ENCODE data around the gene CAMSAP1.

The CAMSAP1 gene

DNA sequence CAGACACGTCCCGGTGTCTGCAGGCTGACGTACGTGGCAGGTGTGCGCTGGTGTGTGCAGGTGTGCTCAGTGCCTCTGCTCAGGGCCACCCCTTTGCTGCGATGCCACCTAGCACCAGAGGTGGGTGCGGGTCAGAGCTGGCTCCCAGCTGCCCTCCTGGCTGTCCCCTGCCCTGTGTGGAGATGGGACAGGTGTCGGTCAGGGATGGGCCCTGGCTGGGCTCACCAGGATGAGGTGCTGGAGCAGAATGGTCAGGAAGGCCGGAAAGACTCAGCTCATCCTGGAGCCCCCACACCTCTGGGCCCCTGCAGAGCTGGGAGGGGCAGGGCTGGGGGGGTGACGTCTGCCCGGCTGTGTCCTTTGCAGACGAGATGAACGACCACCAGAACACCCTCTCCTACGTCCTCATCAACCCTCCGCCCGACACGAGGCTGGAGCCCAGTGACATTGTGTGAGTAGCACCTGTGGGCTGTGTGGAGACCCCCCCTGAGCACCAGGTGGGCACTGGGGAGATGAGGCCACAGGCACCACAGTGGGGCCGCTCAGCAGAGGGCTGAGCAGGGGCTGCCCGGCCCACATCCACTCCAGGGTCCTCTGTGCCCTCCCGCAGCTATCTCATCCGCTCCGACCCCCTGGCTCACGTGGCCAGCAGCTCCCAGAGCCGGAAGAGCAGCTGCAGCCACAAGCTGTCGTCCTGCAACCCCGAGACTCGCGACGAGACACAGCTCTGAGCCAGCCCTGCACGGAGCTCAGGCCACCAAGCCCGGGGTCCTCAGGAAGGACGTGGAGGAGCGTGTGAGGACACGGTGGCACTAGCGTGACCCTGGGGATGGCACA is 115.7 kb downstream of the CAMSAP1 start:
- DNase-seq (ENCODE audit: low read depth), result no peak

DNA sequence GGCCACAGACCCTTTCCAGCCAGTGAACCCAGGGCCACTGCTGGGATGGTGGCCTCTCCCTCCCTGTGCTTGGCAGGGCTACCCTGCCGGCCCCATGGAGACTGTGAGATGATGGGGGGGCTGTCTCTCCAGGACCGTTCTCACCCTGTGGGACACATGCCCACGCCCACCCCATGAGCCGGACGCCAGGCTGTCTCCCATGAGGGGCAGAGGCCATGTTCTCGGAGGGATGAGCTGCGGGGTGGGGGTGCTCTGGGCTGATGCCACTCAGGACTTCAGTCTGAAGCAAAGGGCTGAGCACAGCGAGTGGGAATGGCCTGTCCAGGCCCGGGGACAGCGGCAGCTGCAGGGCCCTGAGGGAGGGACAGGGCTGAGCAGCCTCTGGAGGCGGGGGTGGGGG is 116.5 kb downstream of the CAMSAP1 start:
- no peak for DNase-seq (ENCODE audit: low read depth)

DNA sequence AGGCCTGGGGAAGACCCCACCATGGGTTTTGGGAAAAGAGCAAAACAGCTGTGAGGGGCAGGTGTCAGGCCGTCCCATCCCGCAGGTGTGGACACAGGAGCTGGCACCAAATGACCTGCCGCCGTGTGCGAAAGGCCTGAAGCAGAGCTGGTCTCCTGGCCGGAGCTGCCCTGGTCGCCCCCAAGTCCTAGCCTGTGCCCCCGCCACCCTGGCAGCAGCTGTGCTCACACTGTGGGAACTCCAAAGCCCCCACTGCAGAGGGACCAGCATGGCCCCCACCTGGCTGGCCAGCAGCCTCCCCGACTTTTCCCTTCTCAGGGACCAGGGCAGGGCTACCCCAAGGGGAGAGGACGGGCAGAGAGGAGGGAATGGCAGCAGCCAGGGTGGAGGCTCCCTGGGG is 117.0 kb downstream of the CAMSAP1 start:
- no peak for DNase-seq (ENCODE audit: low read depth)

DNA sequence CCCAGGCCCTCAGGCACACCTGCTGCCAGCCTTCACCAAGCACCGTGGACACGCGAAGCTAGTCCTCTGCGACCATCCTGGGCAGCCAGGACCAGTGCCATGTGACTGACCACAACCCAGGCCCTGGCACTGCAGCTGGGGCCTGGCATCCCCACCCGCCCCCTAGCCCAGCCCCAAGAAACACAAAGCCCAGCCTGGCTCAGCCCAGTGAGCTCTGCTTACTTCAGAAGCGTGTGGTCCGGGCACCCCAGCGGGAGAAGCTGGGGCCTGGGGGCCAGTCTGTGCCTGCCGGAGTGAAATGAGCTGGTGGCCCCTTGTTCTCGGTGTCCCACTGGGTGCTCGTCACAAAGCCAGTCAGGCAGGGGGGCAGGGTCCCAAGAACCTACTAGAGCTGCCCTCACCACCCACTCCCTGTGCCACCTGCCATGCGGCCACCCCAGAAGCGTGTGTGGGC is 117.5 kb downstream of the CAMSAP1 start:
- DNase-seq (ENCODE audit: low read depth), result no peak

DNA sequence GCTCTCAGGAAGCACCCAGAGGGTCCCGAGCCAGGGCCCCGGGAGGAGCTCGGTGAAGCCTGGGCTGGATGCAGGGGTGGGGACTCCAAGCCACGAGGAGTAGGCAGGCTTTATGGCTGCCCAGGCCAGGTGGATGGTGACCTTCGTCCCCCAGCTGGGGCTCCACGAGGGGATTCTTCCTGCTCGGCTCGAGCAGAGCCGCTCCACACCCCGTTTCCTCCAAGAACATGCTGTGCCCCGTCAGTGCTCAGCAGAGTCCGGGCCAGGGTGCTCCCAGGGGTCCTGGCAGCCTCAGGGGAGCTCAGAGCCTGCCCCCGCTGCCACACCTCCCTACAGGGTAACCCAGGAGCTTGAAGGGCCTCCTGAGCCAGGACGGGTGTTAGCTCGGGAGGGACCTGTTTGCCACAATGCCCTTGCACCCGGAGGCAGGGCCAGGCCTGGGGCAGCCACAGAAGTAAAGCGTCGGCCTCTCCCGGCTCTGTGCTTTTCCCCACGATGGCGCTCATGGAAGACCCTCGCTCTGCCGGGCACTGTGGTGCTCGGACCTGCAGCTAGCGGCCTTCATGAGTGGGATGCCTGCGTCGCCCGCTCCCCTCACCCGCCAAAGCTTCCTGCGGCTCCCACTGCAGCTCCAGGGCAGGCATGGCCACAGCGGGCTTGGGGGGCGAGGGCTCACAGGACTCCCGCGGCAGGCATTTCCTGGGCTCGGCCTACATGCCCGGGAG is 118.6 kb downstream of the CAMSAP1 start:
- DNase-seq (ENCODE audit: low read depth), result no peak

- no peak for DNase-seq (ENCODE audit: low read depth)
Observed at GRCh38 chr9:135787776-135788575, 119.4 kb downstream of the CAMSAP1 start.

DNA sequence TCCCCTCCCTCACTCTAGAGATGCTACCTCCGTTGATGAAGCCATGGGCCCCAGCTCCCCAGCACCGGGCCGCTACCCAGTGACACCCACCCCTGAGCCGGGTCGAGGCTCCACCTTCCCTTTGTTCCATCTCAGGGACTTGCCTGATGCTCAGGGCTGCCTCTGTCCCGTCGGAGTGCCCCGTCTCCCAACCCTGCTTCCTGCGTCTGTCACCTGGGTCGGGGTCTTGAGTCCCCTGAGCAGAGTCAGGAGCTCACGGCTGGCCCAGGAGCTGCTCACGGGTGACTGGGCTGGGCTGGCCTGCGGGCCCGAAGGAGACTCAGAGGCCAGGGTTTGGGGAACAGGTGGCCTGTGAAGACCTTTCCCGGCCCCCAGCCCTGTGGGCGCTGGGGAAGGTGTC is 120.0 kb downstream of the CAMSAP1 start:
- no peak for DNase-seq (ENCODE audit: low read depth)

- DNase-seq (ENCODE audit: low read depth), result no peak
Observed at GRCh38 chr9:135786146-135786690, 121.1 kb downstream of the CAMSAP1 start.

- DNase-seq (ENCODE audit: low read depth), result no peak
Observed at GRCh38 chr9:135785013-135785575, 122.3 kb downstream of the CAMSAP1 start.

- DNase-seq (ENCODE audit: low read depth), result no peak
Observed at GRCh38 chr9:135783540-135784245, 123.7 kb downstream of the CAMSAP1 start.

DNA sequence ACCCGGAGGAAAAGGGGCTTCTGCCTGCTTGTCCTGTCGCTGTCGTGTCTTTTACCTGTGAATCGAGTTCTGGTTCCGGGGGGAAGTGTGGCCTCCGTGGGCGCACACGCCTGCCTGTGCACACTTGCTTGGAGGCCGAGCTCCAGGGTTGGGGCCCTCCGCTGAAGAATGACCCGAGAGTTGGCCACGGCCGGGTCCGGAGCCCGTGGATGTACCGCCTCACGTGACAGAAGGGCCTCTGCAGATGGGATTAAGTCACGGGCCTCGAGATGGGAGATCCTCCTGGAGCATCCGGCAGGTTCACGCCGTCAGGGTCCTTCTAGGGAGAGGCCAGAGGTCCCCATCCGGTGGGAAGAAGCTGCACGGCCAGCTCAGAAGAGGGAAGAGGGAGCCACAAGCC is 124.4 kb downstream of the CAMSAP1 start:
- no peak for DNase-seq (ENCODE audit: low read depth)

- no peak for DNase-seq (ENCODE audit: low read depth)
Observed at GRCh38 chr9:135780626-135781025, 126.7 kb downstream of the CAMSAP1 start.

- DNase-seq (ENCODE audit: low read depth), result no peak
Observed at GRCh38 chr9:135780086-135780485, 127.3 kb downstream of the CAMSAP1 start.

DNA sequence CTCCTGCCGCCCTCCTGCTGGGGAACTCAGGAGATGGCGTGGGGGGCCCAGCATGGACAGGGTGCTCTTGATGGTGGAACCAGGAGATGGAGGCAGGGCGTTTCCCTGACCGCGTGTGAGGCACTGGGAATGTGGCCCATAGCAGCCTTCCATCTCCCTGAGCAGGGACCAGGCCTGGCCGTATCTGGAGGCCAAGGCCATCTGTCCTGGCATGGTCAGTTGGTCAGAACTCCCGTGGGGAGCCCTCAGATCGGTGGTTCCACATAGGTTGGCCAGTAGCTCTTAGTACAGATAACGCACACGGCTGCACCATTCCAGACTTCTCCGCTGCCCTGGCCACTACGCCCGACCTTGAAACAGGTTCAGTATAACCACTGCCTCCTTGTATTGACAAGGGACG is 127.8 kb downstream of the CAMSAP1 start:
- no peak for DNase-seq (ENCODE audit: low read depth)

DNA sequence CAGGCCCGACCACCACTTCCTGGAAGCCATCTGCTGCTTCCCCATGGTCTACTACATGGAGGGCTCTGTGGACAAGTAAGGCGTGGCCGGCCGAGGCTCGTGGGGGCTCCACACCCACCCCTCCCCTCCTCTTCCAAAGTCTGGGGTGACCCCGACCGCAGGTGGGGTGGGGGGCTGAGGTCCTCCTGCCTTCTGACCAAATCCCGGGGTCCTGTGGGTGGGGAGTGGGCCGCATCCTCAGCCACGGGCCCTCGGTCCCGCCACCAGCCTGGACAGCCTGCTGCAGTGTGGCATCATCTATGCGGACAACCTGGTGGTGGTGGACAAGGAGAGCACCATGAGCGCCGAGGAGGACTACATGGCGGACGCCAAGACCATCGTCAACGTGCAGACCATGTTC is 128.9 kb downstream of the CAMSAP1 start:
- DNase-seq (ENCODE audit: low read depth), result no peak

DNA sequence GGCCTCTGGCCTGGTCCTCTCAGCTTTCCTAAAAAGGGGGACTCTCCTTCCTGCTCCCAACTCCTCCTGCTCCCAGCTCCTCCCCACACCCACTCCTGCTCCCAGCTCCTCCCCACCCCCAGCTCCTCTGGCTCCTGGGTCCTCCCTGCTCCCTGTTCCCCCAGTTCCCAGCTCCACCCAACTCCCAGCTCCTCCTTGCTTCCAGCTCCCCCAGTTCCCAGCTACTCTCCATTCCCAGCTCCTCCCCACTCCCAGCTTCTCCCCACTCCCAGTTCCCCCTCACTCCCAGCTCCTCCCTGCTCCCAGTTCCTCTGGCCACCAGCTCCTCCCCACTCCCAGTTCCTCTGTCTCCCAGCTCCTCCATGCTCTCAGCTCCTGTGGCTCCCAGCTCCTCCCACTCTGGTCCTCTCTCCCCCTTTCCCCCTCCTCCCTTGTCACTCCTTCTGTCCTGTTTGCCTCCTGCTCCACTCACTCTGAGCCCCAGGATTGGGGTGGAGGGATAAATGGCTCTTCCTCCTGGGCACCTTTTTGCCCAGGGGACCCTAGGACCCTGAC is 129.6 kb downstream of the CAMSAP1 start:
- DNase-seq (ENCODE audit: low read depth), result no peak

GRCh38 chr9:135776893-135777622 is 130.3 kb downstream of the CAMSAP1 start:
- DNase-seq (ENCODE audit: low read depth), result no peak

GRCh38 chr9:135775911-135776310 is 131.4 kb downstream of the CAMSAP1 start:
- DNase-seq (ENCODE audit: low read depth), result no peak

- DNase-seq (ENCODE audit: low read depth), result no peak
Observed at GRCh38 chr9:135774794-135775525, 132.4 kb downstream of the CAMSAP1 start.
